ENCODE data around the gene RAB35. TPM values are rescaled to one million over a fixed set of nuclear protein-coding genes. Genes with fewer than 3 reads are reported as not detected.

RAB35 gene
- total RNA-seq, 1 donor: 25.0 TPM

GRCh38 chr12:120100630-120101029, 15.9 kb downstream of the RAB35 start:
- Histone ChIP-seq H3K4me3 (ENCODE audit: insufficient read depth, low read length) (no peak overlapping the region), H3K27ac (ENCODE audit: low read depth, low read length) (no peak overlapping the region), H3K36me3 (ENCODE audit: insufficient read depth, low read length) (peaks cover 40% of the 10 kb centered on the region), H3K4me1 (ENCODE audit: insufficient read depth, low read length) (no peaks in the 10 kb centered on the region), H2AFZ (ENCODE audit: low read length) (no peak overlapping the region), H3K9me3 (ENCODE audit: low read depth, low read length) (no peaks in the 10 kb centered on the region), H3K4me2 (ENCODE audit: insufficient read depth, low read length) (no peak overlapping the region), H3K27me3 (ENCODE audit: insufficient read depth, low read length) (no peaks in the 10 kb centered on the region), H4K20me1 (ENCODE audit: insufficient read depth, low read length) (peaks cover 50% of the 10 kb centered on the region), H3K79me2 (ENCODE audit: insufficient read depth, low read length) (peaks cover 75% of the 10 kb centered on the region)
- DNase-seq (ENCODE audit: insufficient read length, low spot score, missing footprints): peak; percentile 86
- TF ChIP-seq, protein P1, sequence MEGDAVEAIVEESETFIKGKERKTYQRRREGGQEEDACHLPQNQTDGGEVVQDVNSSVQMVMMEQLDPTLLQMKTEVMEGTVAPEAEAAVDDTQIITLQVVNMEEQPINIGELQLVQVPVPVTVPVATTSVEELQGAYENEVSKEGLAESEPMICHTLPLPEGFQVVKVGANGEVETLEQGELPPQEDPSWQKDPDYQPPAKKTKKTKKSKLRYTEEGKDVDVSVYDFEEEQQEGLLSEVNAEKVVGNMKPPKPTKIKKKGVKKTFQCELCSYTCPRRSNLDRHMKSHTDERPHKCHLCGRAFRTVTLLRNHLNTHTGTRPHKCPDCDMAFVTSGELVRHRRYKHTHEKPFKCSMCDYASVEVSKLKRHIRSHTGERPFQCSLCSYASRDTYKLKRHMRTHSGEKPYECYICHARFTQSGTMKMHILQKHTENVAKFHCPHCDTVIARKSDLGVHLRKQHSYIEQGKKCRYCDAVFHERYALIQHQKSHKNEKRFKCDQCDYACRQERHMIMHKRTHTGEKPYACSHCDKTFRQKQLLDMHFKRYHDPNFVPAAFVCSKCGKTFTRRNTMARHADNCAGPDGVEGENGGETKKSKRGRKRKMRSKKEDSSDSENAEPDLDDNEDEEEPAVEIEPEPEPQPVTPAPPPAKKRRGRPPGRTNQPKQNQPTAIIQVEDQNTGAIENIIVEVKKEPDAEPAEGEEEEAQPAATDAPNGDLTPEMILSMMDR (IDR thresholded peaks at IDR 0.05; ENCODE audit: extremely low read depth, low read depth, low read length): no peak

DNA sequence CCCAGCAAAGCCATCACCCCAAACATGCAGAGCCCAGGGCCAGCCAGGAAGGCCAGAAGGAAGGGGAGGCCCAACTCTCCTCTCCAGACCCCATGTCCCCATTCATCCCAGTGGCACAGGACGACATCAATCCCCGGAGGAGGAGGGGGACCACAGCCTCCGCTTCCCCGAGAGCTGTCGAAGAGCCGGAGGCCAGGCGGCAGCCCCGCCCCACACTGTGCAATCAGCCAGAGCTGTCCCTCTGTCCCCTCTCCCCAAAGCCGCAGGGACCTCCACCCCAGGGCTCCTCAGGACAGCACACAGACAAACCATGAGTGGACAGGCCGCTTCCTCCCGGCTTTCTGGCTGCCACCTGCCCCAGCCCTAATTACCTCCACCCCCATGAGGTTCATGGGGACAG, 16.8 kb downstream of the RAB35 start:
- TF ChIP-seq, protein P1 (IDR thresholded peaks at IDR 0.05; ENCODE audit: extremely low read depth, low read depth, low read length): no peak
- Histone ChIP-seq H3K79me2 (ENCODE audit: insufficient read depth, low read length) (peaks cover 68% of the 10 kb centered on the region), H2AFZ (ENCODE audit: low read length) (no peak overlapping the region), H3K4me1 (ENCODE audit: insufficient read depth, low read length) (no peaks in the 10 kb centered on the region), H4K20me1 (ENCODE audit: insufficient read depth, low read length) (peaks cover 44% of the 10 kb centered on the region), H3K4me3 (ENCODE audit: insufficient read depth, low read length) (no peak overlapping the region), H3K36me3 (ENCODE audit: insufficient read depth, low read length) (peaks cover 44% of the 10 kb centered on the region), H3K27me3 (ENCODE audit: insufficient read depth, low read length) (no peaks in the 10 kb centered on the region), H3K4me2 (ENCODE audit: insufficient read depth, low read length) (no peak overlapping the region), H3K27ac (ENCODE audit: low read depth, low read length) (no peak overlapping the region), H3K9me3 (ENCODE audit: low read depth, low read length) (no peaks in the 10 kb centered on the region)
- peak; percentile 36 for DNase-seq (ENCODE audit: insufficient read length, low spot score, missing footprints)

GRCh38 chr12:120098756-120099470, 17.6 kb downstream of the RAB35 start:
- Histone ChIP-seq H3K9me3 (ENCODE audit: low read depth, low read length) (no peaks in the 10 kb centered on the region), H3K27ac (ENCODE audit: low read depth, low read length) (no peak overlapping the region), H3K4me3 (ENCODE audit: insufficient read depth, low read length) (no peak overlapping the region), H3K27me3 (ENCODE audit: insufficient read depth, low read length) (no peaks in the 10 kb centered on the region), H3K79me2 (ENCODE audit: insufficient read depth, low read length) (peaks cover 60% of the 10 kb centered on the region), H2AFZ (ENCODE audit: low read length) (no peak overlapping the region), H4K20me1 (ENCODE audit: insufficient read depth, low read length) (peaks cover 44% of the 10 kb centered on the region), H3K36me3 (ENCODE audit: insufficient read depth, low read length) (peaks cover 48% of the 10 kb centered on the region), H3K4me1 (ENCODE audit: insufficient read depth, low read length) (no peaks in the 10 kb centered on the region), H3K4me2 (ENCODE audit: insufficient read depth, low read length) (no peak overlapping the region)
- TF ChIP-seq, protein P1 (IDR thresholded peaks at IDR 0.05; ENCODE audit: extremely low read depth, low read depth, low read length): no peak
- no peak for DNase-seq (ENCODE audit: insufficient read length, low spot score, missing footprints)

DNA sequence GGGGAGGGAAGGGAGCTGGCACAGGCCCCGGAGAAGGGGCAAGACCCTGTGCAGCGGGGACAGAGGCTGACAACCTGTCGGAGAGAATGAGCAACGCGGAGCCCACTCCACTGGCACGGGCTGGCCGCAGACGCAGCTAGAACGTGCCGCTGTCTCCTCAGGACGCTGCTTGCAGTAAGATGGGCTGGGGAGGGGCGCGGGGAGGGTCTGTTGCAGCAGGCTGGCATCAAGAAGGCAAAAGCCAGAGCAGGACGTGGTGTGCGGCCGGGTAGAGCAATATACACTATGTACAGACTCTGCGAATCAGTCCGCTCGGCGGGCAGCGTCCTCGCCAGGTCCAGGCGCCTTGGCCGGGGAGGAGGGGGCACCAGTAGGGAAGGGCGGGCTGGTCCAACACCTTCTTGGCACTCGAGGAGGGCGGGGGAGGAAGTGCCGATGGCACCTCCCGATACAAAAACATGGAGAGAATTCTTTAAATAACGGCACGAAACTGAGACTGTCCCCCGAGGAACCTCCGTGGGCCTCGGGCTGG, 19.8 kb downstream of the RAB35 start:
- Histone ChIP-seq H3K79me2 (ENCODE audit: insufficient read depth, low read length) (peaks cover 38% of the 10 kb centered on the region), H3K4me3 (ENCODE audit: insufficient read depth, low read length) (no peak overlapping the region), H3K4me2 (ENCODE audit: insufficient read depth, low read length) (no peak overlapping the region), H3K4me1 (ENCODE audit: insufficient read depth, low read length) (no peaks in the 10 kb centered on the region), H3K27ac (ENCODE audit: low read depth, low read length) (no peak overlapping the region), H4K20me1 (ENCODE audit: insufficient read depth, low read length) (peaks cover 32% of the 10 kb centered on the region), H2AFZ (ENCODE audit: low read length) (no peak overlapping the region), H3K9me3 (ENCODE audit: low read depth, low read length) (no peaks in the 10 kb centered on the region), H3K36me3 (ENCODE audit: insufficient read depth, low read length) (peaks cover 46% of the 10 kb centered on the region), H3K27me3 (ENCODE audit: insufficient read depth, low read length) (no peaks in the 10 kb centered on the region)
- TF ChIP-seq, protein P1 (IDR thresholded peaks at IDR 0.05; ENCODE audit: extremely low read depth, low read depth, low read length): no peak
- DNase-seq (ENCODE audit: insufficient read length, low spot score, missing footprints): no peak
